Thyroid gland (tissue), 4 donors: ENCODE measurements around the gene FAM24B. TPM values are rescaled to one million over a fixed set of nuclear protein-coding genes. Genes with fewer than 3 reads are reported as not detected.

Experiments used
- DNase-seq, 2 donors: peaks; one replicate each; pipeline ENCODE4 v3.0.0-alpha.2; 2019
- H3K27ac ChIP-seq, 3 donors: fragments of 200-600 bp; sonication (generic); 1 replicate in 2 of 3; 2 replicates in 1 of 3; pipeline ENCODE4 v1.5.1; 2016 to 2019; ENCODE audit warnings: mild to moderate bottlenecking in 1 of 3, moderate library complexity in 1 of 3
- H3K27me3 ChIP-seq: fragments of 200-600 bp; sonication (generic); one replicate; pipeline ENCODE4 v1.5.1; 2019
- H3K36me3 ChIP-seq, 2 donors: fragments of 200-600 bp; sonication (generic); one replicate each; pipeline ENCODE4 v1.5.1; 2016 to 2019
- H3K4me1 ChIP-seq, 2 donors: fragments of 200-600 bp; sonication (generic); one replicate each; pipeline ENCODE4 v1.5.1; 2017 to 2019
- H3K4me3 ChIP-seq, 3 donors: fragments of 200-600 bp; sonication (generic); replicated peaks in 1 of 3; 1 replicate in 2 of 3; 2 replicates in 1 of 3; pipeline ENCODE4 v1.5.1; 2016; ENCODE audit warnings: mild to moderate bottlenecking in 1 of 3
- H3K9me3 ChIP-seq: fragments of 200-600 bp; sonication (generic); one replicate; pipeline ENCODE4 v1.5.1; 2017
- CTCF ChIP-seq, 6 experiments: fragments of 200-600 bp in 3 of 6; fragments of 450-650 bp in 3 of 6; sonication (generic) in 3 of 6; IDR thresholded peaks; one replicate each; pipeline ENCODE4 v1.5.1; 2016 to 2019; ENCODE audit warnings: antibody characterized with exemption in 6 of 6, mild to moderate bottlenecking in 2 of 6, inconsistent platforms in 1 of 6, moderate library complexity in 1 of 6
- POLR2A ChIP-seq, 2 donors: fragments of 450-650 bp; IDR thresholded peaks; one replicate each; pipeline ENCODE4 v1.6.1; 2017; ENCODE audit warnings: antibody characterized with exemption in 2 of 2, mild to moderate bottlenecking in 2 of 2, moderate library complexity in 1 of 2
- WGBS, 2 donors: methylation state at CpG; one replicate each; pipeline ENCODE4 v1.1.5; 2017; 5-methylcytosine and 5-hydroxymethylcytosine counted together
- intact Hi-C: fragments of 100-400 bp; cut with DNase I; formaldehyde crosslinking; loops from one replicate; pipeline ENCODE4 v1.15.1; 2023
- total RNA-seq, 4 donors: library from RNA; depleted of rRNA; stranded (reverse); fragments of >200 nt; gene quantifications; one replicate each; pipeline ENCODE4 v1.2.3, GENCODE V29; 2016

Gene FAM24B
- total RNA-seq, 4 donors from 2014 or later: 1.4 to 2.1 TPM; not detected in 2

GRCh38 chr10:122835908-122836307 lies 43.5 kb downstream of the FAM24B start:
- intact Hi-C loops: no loop called here
- TF ChIP-seq CTCF (IDR thresholded peaks at IDR 0.05) (no peak), POLR2A (IDR thresholded peaks at IDR 0.05) (no peak)
- no peak for DNase-seq

GRCh38 chr10:122830965-122831353 lies 48.4 kb downstream of the FAM24B start:
- no peaks in the 10 kb centered on the region for H3K4me1 ChIP-seq
- intact Hi-C loops: no loop called here
- no peak overlapping the region for H3K4me3 ChIP-seq
- H3K9me3 ChIP-seq: no peaks in the 10 kb centered on the region
- no peak overlapping the region for H3K27ac ChIP-seq
- TF ChIP-seq POLR2A (IDR thresholded peaks at IDR 0.05): no peak
- TF ChIP-seq CTCF (IDR thresholded peaks at IDR 0.05): no peak
- no peak for DNase-seq
- H3K27me3 ChIP-seq: no peaks in the 10 kb centered on the region
- 73 to 83% methylated on average over 1 of the region's 1 CpG for WGBS, 2 donors
- no peaks in the 10 kb centered on the region for H3K36me3 ChIP-seq

More at GRCh38 chr10:122835908-122836307, 43.5 kb downstream of the FAM24B start:
- Histone ChIP-seq H3K27me3 (no peaks in the 10 kb centered on the region), H3K27ac (no peak overlapping the region), H3K9me3 (no peaks in the 10 kb centered on the region), H3K4me1 (no peaks in the 10 kb centered on the region), H3K36me3 (no peaks in the 10 kb centered on the region), H3K4me3 (no peak overlapping the region)
- 88 to 97% methylated on average over 2 of the region's 2 CpGs for WGBS, 2 donors

GRCh38 chr10:122830273-122830964 lies 49.0 kb downstream of the FAM24B start:
- no peak for DNase-seq
- Histone ChIP-seq H3K4me1 (no peaks in the 10 kb centered on the region), H3K36me3 (no peaks in the 10 kb centered on the region), H3K27me3 (no peaks in the 10 kb centered on the region), H3K4me3 (no peak overlapping the region), H3K27ac (no peak overlapping the region), H3K9me3 (no peaks in the 10 kb centered on the region)
- TF ChIP-seq CTCF (IDR thresholded peaks at IDR 0.05) (no peak), POLR2A (IDR thresholded peaks at IDR 0.05) (no peak)
- intact Hi-C loops: no loop called here
- WGBS, 2 donors: 91 to 94% methylated on average over 7 of the region's 7 CpGs

- H3K36me3 ChIP-seq: no peaks in the 10 kb centered on the region
- TF ChIP-seq CTCF (IDR thresholded peaks at IDR 0.05) (no peak), POLR2A (IDR thresholded peaks at IDR 0.05) (no peak)
- no peaks in the 10 kb centered on the region for H3K4me1 ChIP-seq
- no peaks in the 10 kb centered on the region for H3K9me3 ChIP-seq
- no peaks in the 10 kb centered on the region for H3K27me3 ChIP-seq
- H3K4me3 ChIP-seq: no peak overlapping the region
- 78 to 79% methylated on average over 6 to 8 of the region's 8 CpGs for WGBS, 2 donors
- intact Hi-C loops: no loop called here
- no peak for DNase-seq
- no peak overlapping the region for H3K27ac ChIP-seq
Measured at GRCh38 chr10:122829454-122829853, 49.9 kb downstream of the FAM24B start.

- no peaks in the 10 kb centered on the region for H3K4me1 ChIP-seq
- no peak overlapping the region for H3K4me3 ChIP-seq
- no peaks in the 10 kb centered on the region for H3K36me3 ChIP-seq
- TF ChIP-seq POLR2A (IDR thresholded peaks at IDR 0.05) (no peak), CTCF (IDR thresholded peaks at IDR 0.05) (no peak)
- no peak overlapping the region for H3K27ac ChIP-seq
- no peak for DNase-seq
- intact Hi-C loops: no loop called here
- no peaks in the 10 kb centered on the region for H3K27me3 ChIP-seq
- 79 to 82% methylated on average over 4 of the region's 4 CpGs for WGBS, 2 donors
- no peaks in the 10 kb centered on the region for H3K9me3 ChIP-seq
Measured at GRCh38 chr10:122828716-122829255, 50.6 kb downstream of the FAM24B start.
